Eye (tissue), 1 donor: ENCODE results near the gene CAMTA1.

Experiments
- DNase-seq: peaks from one replicate; pipeline ENCODE4 v3.0.0-alpha.2; 2015

The CAMTA1 gene

GRCh38 chr1:7511381-7511780, 726.1 kb downstream of the CAMTA1 start:
- no peak for DNase-seq

- no peak for DNase-seq
Observed at GRCh38 chr1:7513081-7513480, 727.8 kb downstream of the CAMTA1 start.

DNA sequence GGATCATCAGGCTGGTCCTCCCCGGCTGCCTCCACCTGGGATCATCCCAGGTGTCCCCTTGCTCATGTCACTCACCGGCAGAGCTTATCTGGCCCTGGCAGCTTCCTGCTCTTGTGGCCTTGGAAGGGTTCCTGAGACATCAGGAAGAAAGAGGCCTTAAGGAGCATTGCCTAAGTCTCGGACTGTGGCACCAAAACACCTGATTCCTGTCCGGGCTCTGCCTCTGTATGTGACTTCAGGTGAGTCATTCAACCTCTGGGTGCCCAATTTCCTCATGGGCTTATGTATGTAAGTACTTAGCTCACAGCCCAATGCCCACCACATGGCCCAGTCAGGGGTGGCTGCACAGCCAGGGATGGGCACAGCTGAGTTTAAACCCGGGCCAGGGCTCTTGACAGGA, 729.9 kb downstream of the CAMTA1 start:
- no peak for DNase-seq

GRCh38 chr1:7515904-7516303, 730.6 kb downstream of the CAMTA1 start:
- no peak for DNase-seq

DNA sequence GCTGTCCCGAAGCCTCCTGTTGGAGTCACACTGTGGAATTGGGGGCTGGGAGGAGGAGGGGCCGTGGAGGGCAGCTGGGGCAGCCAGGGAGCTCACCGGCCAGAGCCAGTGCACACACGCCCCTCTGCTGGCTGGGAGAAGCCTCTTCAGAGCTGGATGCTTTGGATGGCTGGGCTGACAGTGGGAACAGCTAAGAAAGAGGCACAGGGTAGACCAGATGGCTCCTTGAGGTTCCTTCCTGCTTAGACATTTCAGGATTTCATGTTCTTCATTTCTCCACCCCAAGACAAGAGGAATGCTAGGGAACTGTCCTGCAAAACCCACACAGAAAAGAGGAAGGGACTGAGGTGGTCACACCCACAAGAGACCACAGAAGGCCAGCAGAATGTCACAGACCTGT, 731.1 kb downstream of the CAMTA1 start:
- no peak for DNase-seq

DNA sequence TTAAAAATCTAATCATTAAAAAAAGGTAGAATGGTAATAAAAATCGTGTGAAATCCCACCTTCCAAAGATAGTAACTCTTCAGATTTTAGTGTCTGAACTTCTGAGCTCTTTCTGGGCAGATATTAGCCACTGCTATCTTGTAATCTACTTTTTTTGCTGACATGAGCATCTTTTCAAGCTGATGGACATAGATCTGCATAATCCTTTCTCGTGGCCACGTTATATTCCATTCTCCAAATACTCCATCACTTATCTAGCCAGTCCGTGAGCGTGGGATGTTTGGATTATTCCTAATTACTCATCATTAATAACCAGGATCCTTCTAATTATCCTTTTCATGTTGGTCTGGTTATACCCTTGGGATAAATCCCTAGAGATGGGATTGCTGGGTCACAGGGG, 731.7 kb downstream of the CAMTA1 start:
- no peak for DNase-seq

DNA sequence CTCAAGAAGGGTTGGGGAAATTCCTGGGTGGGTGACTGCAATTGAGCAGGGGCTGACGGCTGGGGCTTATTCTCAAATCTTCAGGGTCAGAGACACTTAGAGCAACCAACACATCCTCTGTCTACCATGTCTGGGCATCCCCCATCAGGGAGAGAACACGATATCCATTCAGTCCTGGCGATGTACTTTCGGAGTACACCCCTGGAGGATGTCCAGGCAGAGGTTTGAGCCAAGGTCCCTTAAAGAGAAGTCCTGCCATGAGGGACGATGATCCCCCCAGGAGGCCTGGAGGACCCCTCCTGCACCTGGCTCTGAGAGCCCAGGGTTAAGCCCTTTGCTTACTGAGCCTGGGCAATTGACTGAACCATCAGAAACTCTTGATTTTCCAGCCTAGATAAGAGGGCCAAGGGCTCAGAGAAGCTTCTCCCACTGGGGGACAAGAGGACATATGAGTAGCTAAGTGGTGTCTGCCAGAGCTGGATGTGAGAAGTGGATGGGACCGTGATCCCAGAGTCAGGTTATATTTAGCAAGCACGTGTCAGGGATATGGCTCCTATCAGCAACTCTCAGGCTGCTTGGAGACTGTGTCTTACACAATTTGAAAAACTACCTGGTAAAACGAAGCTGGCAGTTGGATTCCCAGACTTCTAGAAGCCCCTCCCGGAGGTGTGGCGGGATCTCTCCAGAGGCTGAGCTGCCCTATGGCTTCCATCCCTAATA, 732.5 kb downstream of the CAMTA1 start:
- DNase-seq: no peak

DNA sequence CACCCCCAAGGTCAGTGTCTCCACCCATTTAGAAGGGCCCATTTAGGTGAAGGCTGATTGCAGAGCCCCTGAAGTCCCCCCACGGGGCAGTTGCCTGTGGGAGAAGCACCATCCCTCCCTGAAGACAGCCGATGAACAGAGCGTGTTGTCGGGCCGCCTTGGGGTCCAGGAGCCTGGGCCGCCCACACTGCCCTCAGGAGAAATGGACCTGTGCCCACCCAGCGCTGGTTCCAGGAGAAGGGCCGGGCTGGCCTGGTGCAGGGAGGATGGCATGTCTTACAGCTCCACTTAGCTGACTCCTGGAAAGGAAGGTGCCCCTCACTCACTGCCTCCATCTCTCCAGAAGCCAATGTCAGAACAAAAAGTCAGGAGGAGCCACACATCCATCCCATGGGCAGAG, 733.2 kb downstream of the CAMTA1 start:
- no peak for DNase-seq

- DNase-seq: no peak
Observed at GRCh38 chr1:7519181-7519860, 734.1 kb downstream of the CAMTA1 start.

DNA sequence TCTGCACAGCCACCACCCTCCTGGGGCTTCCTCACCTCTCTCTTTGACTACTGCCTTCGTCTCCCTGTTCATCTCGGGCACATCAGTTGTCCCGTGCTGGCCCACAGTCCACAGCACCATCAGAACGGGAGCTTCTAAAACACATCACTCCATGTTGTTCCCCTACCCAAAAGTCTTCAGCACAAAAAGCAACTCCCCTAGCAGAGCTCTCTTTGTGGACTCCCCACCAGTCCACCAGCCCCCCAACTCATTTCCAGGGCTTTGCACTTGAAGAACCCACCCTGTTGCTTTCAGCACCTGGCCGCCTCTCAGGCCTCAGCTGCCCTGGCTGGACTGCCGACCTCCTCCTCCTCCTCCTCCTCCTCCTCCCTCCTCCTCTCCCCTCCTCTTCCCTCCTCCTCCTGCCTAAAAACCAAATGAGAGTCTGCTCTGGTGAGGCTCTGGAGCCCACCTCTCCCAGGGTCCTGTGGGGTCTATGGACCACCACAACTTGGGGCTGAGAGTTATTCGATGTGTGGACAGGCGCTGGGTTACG, 734.7 kb downstream of the CAMTA1 start:
- DNase-seq: no peak

DNA sequence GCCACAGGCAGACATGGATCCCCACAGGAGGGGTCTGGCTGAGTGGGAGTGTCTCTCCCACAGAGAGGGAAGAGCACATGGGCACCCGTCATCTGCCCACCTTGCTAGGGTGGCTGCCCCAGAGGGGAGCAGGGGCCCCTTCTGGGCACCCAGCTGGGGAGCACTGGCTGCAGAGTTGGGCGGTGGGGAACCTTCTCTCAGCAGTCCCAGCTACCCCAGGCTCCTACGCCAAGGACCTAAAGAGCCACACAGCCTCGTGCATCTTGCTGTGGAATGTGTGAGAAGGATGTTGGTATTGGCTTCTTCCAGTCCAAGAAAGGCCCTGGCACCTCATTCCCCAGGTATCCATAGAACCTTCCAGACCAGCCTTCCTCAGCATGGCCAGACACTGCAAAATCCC, 735.2 kb downstream of the CAMTA1 start:
- DNase-seq: no peak

GRCh38 chr1:7524341-7525337, 739.4 kb downstream of the CAMTA1 start:
- no peak for DNase-seq

GRCh38 chr1:7525338-7526063, 740.2 kb downstream of the CAMTA1 start:
- no peak for DNase-seq

- DNase-seq: no peak
Observed at GRCh38 chr1:7526196-7526866, 741.1 kb downstream of the CAMTA1 start.

DNA sequence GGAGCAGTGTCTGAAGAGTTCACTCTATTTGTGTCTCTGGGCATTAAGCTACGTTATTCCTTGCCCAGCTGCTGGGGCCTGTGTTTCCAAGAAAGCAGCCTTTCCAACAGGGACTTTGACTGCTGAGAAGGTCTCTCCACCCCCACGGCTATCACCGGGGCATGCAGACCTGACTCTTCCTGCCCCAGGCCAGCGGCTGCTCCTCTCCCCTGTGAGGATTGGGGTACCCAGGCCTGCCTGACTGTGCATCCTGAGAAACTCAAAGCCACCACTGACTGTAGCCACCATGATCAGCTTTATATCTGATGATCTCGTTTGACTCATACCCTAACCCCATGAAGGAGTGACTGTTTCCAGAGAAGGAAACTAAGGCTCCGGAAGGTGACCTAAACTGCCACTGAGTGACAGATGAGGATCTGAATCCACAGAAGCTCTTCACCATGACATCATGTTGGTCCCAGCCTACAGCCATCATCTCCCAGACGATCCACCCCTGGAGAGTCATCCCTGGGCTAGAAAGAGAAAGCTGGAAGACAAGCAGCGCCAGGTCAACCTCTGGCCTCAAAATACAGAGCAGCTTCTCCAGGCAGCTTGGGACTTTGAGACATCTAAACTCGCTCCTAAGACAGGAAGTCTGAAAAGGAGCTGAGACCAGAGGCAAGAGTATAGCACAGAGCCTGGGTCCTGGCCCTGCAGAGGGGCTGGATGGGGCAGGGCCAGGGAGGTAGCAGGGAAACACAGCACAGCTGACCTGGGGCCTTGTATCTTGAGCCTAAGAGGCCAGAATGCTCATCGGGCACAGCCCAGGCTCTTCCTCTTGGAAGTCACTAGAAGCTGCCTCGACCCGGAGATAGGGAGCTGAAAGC, 741.8 kb downstream of the CAMTA1 start:
- no peak for DNase-seq

GRCh38 chr1:7527733-7528045, 742.4 kb downstream of the CAMTA1 start:
- no peak for DNase-seq

GRCh38 chr1:7528386-7529198, 743.3 kb downstream of the CAMTA1 start:
- DNase-seq: no peak

DNA sequence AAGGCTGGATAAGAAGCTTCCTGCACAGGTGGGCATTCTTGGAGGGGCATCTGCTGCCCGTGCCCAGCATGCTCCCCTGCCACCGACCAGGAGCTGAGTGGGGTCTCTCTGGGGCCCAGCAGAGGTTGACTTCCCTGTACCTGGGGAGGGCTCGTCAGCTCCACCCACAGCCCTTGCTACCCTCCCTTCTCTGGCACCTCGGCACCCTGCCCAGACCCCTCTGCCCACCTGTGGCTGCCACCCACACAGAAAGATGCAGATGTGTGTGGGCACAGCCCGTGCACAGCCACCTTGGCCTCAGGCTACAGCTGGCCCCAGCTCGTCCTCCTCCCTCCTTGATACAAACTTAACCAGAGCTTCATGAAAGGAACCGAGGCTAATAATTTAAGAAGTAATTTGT, 744.7 kb downstream of the CAMTA1 start:
- no peak for DNase-seq

DNA sequence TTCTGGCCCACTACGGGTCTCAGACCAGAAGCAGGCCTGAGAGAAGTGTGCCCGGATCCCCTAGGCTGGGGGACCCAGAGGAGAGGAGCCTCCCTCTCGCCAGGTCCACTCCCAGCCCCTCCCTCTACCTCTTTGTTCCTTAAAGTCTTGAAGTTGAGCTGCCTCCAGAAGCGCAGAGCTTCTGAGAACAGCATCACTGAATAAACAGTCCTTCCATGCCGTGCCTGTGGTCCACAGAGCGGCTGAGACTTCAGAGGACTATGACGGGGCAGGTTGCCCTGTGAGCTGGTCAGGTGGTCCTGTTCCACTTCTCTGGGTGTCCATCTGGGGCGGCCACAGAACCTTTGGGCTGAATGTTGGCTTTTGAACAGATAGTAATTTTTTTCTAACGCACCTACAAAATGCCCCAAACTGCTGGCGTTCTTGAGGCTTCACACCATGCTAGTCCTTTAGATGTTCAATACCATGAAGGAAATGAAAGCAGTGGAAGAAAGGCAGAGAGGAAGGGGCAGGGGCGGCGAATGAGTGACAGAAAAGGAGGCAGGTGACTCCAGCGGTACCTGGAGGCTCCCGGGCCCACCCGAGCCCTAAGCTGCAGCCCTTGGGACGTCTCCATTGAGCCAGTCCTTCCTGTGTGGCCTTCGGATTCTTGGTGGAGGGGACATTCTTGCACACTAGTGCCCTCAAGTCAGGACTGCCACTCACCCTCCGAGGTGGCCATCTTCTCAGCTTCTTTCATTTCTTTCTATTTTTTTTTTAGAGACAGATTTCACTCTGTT, 746.5 kb downstream of the CAMTA1 start:
- DNase-seq: no peak
